Activated T-cell treated with anti-CD3 and anti-CD28 coated beads, Interleukin-2, amount 50 U/mL, for 24 hours (primary cell): ENCODE measurements around the gene ARSB.
"Not testable (repeated sequence)": the region's sequence is repeated elsewhere in the genome, so short reads cannot be mapped to it uniquely, and the experiment has no call there.

ENCODE experiments used
- DNase-seq: peaks from one replicate; pipeline ENCODE4 v3.0.0-alpha.2; 2020
- H3K27ac Mint-ChIP-seq: 2 replicates; pipeline ENCODE4 v1.8.0; 2020; ENCODE audit warnings: mild to moderate bottlenecking, mixed read lengths
- H3K27me3 Mint-ChIP-seq: 2 replicates; pipeline ENCODE4 v1.8.0; 2020; ENCODE audit warnings: mixed read lengths
- H3K36me3 Mint-ChIP-seq: 2 replicates; pipeline ENCODE4 v1.8.0; 2020; ENCODE audit warnings: low read depth, mixed read lengths
- H3K4me1 Mint-ChIP-seq: 2 replicates; pipeline ENCODE4 v1.8.0; 2020; ENCODE audit warnings: low read depth, mixed read lengths
- H3K4me3 Mint-ChIP-seq: 2 replicates; pipeline ENCODE4 v1.8.0; 2020; ENCODE audit warnings: mild to moderate bottlenecking, moderate library complexity, mixed read lengths
- H3K9me3 Mint-ChIP-seq: 2 replicates; pipeline ENCODE4 v1.8.0; 2020; ENCODE audit warnings: mixed read lengths

Gene ARSB

GRCh38 chr5:78888580-78889368 is 96.3 kb downstream of the ARSB start:
- Mint-ChIP-seq H3K4me3 (no peak overlapping the region), H3K9me3 (no peaks in the 10 kb centered on the region), H3K36me3 (peaks cover 1% of the 10 kb centered on the region), H3K27ac (no peak overlapping the region), H3K4me1 (peaks cover 16% of the 10 kb centered on the region), H3K27me3 (no peaks in the 10 kb centered on the region)
- no peak for DNase-seq

DNA sequence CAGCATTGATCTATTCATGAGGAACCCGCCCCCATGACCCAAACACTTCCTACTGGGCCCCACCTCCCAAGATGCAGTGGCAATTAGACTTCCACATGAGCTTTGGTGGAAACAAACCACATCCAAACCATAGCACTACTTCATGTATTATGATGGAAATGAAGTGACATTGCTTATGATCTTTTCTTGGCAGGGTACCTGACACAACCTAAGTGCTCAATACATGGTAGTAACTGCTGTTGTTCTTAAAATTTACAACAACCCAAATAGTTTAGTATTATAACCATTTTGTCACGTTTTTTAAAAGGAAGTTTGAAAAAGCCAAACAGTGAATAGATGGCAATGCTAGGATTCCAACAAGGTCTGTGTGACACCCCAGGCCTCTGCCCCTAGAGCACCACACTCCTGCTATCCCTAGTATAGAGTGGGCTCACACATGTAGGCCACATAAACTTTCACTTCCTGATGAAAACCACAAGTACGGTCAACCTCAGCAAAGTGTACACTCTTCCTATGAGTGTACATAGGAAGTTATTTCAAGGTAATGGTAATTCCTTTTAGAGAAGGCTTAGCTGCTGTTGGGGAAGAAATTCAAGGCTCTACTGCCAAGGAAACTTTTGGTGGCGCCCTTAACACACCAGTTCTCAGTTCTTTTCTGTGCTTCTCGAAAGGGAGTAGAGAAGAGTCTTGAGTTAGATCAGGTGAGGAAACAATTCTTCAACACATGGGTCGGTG is 97.6 kb downstream of the ARSB start:
- Mint-ChIP-seq H3K4me3 (no peak overlapping the region), H3K27ac (peak overlapping the region; percentile 16), H3K9me3 (no peaks in the 10 kb centered on the region), H3K27me3 (no peaks in the 10 kb centered on the region), H3K36me3 (peaks cover 6% of the 10 kb centered on the region), H3K4me1 (peaks cover 16% of the 10 kb centered on the region)
- DNase-seq: no peak

DNA sequence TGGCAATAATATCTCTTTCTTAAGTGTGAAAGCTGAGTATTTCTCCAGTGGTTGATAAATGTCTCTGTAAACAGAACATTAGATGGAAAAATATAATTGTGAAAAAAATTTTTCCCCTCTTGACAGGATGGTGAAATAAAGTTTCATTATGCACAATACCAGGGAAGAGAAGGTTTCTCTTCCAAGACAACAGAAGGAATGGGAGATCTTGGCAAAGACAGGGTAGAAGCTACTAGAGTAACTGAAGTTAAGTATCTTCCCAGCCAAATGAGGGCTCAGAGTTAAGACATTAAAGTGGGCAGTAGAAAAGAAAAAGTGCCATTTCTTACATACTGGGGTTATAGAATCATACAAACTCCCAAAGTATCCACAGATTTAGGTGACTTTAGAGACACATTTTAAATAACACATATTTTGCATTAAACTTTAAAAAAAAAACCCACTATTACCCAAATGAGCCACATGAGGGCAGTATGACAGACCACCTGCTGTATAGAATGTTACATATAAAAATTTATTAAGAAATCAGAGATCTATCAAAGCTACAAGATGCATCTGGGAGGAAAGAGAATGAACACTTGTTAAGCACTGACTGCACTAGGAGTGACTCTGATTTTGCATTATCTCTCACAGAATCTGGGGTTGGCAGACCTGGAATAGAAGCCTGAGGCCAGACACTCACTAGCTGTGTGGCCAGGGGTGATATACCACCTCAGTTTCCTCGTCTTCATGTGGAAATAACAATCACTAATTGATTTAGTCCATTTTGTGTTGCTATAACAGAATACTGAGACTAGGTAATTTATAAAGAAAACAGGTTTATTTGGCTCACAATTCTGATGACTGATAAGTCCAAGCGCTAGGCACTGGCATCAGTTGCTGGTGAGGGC is 98.5 kb downstream of the ARSB start:
- peaks cover 16% of the 10 kb centered on the region for H3K4me1 Mint-ChIP-seq
- no peak for DNase-seq
- no peaks in the 10 kb centered on the region for H3K27me3 Mint-ChIP-seq
- H3K36me3 Mint-ChIP-seq: peaks cover 12% of the 10 kb centered on the region
- no peaks in the 10 kb centered on the region for H3K9me3 Mint-ChIP-seq
- no peak overlapping the region for H3K27ac Mint-ChIP-seq
- H3K4me3 Mint-ChIP-seq: no peak overlapping the region

GRCh38 chr5:78881884-78882283 is 103.2 kb downstream of the ARSB start:
- Mint-ChIP-seq H3K36me3 (peaks cover 19% of the 10 kb centered on the region), H3K27me3 (no peaks in the 10 kb centered on the region), H3K9me3 (no peaks in the 10 kb centered on the region), H3K4me3 (no peak overlapping the region), H3K27ac (no peak overlapping the region), H3K4me1 (no peaks in the 10 kb centered on the region)
- no peak for DNase-seq

DNA sequence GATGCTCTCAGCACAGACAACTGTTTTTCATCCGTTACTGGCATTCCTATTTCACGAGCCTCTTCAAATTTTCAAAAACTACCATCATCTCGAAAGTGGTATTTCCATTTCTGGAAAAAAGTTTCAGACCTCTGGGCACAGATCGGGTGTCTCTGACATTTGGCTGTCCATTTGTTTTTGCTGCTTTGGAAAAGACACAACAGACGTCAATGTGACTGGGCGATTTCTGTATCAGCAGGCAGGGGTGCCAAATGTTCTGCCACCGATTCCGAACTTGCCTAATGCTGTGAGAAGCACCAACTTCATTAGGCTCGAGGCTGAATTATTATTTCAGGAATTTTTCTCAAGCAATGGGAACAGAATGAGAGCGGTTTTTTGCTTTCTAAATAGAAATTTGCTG is 105.6 kb downstream of the ARSB start:
- H3K27me3 Mint-ChIP-seq: no peaks in the 10 kb centered on the region
- H3K4me3 Mint-ChIP-seq: no peak overlapping the region
- H3K4me1 Mint-ChIP-seq: no peaks in the 10 kb centered on the region
- no peaks in the 10 kb centered on the region for H3K9me3 Mint-ChIP-seq
- DNase-seq: no peak
- H3K27ac Mint-ChIP-seq: no peak overlapping the region
- peaks cover 18% of the 10 kb centered on the region for H3K36me3 Mint-ChIP-seq

GRCh38 chr5:78866076-78866475 is 119.0 kb downstream of the ARSB start:
- not testable (repeated sequence) for H3K27me3 Mint-ChIP-seq, H3K4me3 Mint-ChIP-seq

GRCh38 chr5:78858364-78858763 is 126.7 kb downstream of the ARSB start:
- Mint-ChIP-seq H3K27ac (no peak overlapping the region), H3K4me3 (no peak overlapping the region), H3K9me3 (peaks cover 16% of the 10 kb centered on the region), H3K27me3 (no peaks in the 10 kb centered on the region), H3K36me3 (peaks cover 57% of the 10 kb centered on the region), H3K4me1 (no peaks in the 10 kb centered on the region)
- no peak for DNase-seq

More at GRCh38 chr5:78866076-78866475, 119.0 kb downstream of the ARSB start:
- Mint-ChIP-seq H3K9me3 (peaks cover 23% of the 10 kb centered on the region), H3K36me3 (peaks cover 45% of the 10 kb centered on the region)
- not testable (repeated sequence) for H3K4me1 Mint-ChIP-seq, DNase-seq, H3K27ac Mint-ChIP-seq

GRCh38 chr5:78855026-78855425 is 130.1 kb downstream of the ARSB start:
- DNase-seq: no peak
- H3K4me3 Mint-ChIP-seq: no peak overlapping the region
- H3K9me3 Mint-ChIP-seq: peaks cover 11% of the 10 kb centered on the region
- H3K27me3 Mint-ChIP-seq: no peaks in the 10 kb centered on the region
- H3K36me3 Mint-ChIP-seq: peaks cover 31% of the 10 kb centered on the region
- no peaks in the 10 kb centered on the region for H3K4me1 Mint-ChIP-seq
- H3K27ac Mint-ChIP-seq: no peak overlapping the region

DNA sequence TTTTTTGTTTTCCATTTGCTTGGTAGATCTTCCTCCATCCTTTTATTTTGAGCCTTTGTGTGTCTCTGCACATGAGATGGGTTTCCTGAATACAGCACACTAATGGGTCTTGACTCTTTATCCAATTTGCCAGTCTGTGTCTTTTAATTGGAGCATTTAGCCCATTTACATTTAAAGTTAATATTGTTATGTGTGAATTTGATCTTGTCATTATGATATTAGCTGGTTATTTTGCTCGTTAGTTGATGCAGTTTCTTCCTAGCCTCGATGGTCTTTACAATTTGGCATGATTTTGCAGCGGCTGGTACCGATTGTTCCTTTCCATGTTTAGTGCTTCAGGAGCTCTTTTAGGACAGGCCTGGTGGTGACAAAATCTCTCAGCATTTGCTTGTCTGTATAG is 133.2 kb downstream of the ARSB start:
- Mint-ChIP-seq H3K9me3 (peaks cover 11% of the 10 kb centered on the region), H3K36me3 (peaks cover 13% of the 10 kb centered on the region)
- H3K4me1 Mint-ChIP-seq, H3K4me3 Mint-ChIP-seq, H3K27ac Mint-ChIP-seq, DNase-seq, H3K27me3 Mint-ChIP-seq: not testable (repeated sequence)

GRCh38 chr5:78845470-78845869 is 139.6 kb downstream of the ARSB start:
- Mint-ChIP-seq H3K36me3 (no peaks in the 10 kb centered on the region), H3K9me3 (no peaks in the 10 kb centered on the region), H3K27me3 (no peaks in the 10 kb centered on the region), H3K4me1 (no peaks in the 10 kb centered on the region), H3K27ac (no peak overlapping the region), H3K4me3 (no peak overlapping the region)
- no peak for DNase-seq

- Mint-ChIP-seq H3K27ac (no peak overlapping the region), H3K36me3 (peaks cover 9% of the 10 kb centered on the region), H3K4me1 (no peaks in the 10 kb centered on the region), H3K27me3 (no peaks in the 10 kb centered on the region), H3K4me3 (no peak overlapping the region), H3K9me3 (no peaks in the 10 kb centered on the region)
- DNase-seq: no peak
Measured at GRCh38 chr5:78843436-78843835, 141.7 kb downstream of the ARSB start.

DNA sequence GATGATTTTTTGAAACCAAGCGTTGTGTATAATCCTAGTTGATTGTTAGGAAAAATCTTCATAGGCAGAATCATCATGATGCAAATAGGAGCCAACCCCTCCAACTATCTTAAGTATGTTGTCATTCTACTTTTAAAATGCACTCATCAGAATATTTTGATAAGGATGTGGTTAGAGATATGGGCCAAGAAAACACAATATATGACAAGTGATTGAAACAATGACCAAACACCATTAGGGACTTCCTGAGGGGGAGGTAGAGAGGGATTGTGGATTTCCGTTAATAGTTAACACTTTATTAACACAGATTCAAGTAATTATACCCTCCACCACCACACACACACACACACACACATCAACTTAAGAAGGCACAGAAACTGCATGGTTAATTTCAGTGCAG is 143.3 kb downstream of the ARSB start:
- H3K27ac Mint-ChIP-seq: no peak overlapping the region
- H3K27me3 Mint-ChIP-seq: no peaks in the 10 kb centered on the region
- no peaks in the 10 kb centered on the region for H3K4me1 Mint-ChIP-seq
- no peak for DNase-seq
- H3K4me3 Mint-ChIP-seq: no peak overlapping the region
- no peaks in the 10 kb centered on the region for H3K9me3 Mint-ChIP-seq
- H3K36me3 Mint-ChIP-seq: peaks cover 17% of the 10 kb centered on the region

GRCh38 chr5:78838753-78839152 is 146.4 kb downstream of the ARSB start:
- H3K4me1 Mint-ChIP-seq: no peaks in the 10 kb centered on the region
- H3K27me3 Mint-ChIP-seq: no peaks in the 10 kb centered on the region
- no peak for DNase-seq
- no peak overlapping the region for H3K27ac Mint-ChIP-seq
- H3K9me3 Mint-ChIP-seq: no peaks in the 10 kb centered on the region
- peaks cover 34% of the 10 kb centered on the region for H3K36me3 Mint-ChIP-seq
- H3K4me3 Mint-ChIP-seq: no peak overlapping the region

DNA sequence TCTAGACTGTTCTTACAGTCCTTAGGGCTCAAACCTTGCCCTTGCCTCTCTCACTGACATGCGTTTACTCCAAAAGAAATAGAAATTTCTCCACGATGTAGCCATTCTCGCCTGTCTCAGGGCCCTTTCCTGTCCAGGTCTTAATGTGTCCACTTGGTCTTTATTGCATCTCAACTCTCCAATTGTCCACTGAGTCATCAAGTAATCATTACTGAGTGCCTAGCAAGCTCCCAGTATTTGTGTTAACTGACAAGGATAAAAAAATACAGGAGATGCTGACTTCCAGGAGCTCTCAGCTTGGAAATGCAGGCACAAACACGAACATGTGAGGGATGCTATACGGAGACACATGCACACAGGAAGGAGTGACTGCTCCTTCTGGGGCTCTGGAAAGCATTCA is 147.3 kb downstream of the ARSB start:
- no peak overlapping the region for H3K27ac Mint-ChIP-seq
- H3K4me3 Mint-ChIP-seq: no peak overlapping the region
- H3K9me3 Mint-ChIP-seq: no peaks in the 10 kb centered on the region
- H3K36me3 Mint-ChIP-seq: peaks cover 37% of the 10 kb centered on the region
- no peaks in the 10 kb centered on the region for H3K4me1 Mint-ChIP-seq
- H3K27me3 Mint-ChIP-seq: no peaks in the 10 kb centered on the region
- DNase-seq: no peak
